H1 (cell line): ENCODE measurements around the gene APOL3. TPM values are rescaled to one million over a fixed set of nuclear protein-coding genes. Genes with fewer than 3 reads are reported as not detected.

ENCODE experiments used
- ATF2 ChIP-seq: IDR thresholded peaks from 2 replicates; pipeline ENCODE4 v1.6.1; 2012; ENCODE audit warnings: low read length, inconsistent platforms
- polyA plus RNA-seq, 7 experiments: library from polyadenylated mRNA; depleted of rRNA in 3 of 7; stranded (reverse) in 5 of 7; unstranded in 2 of 7; fragments of >200 nt in 5 of 7; fragments of 200-250 nt in 2 of 7; gene quantifications; 1 replicate in 5 of 7; 2 replicates in 1 of 7; 4 replicates in 1 of 7; pipeline versions ENCODE4 v1.2.1 to v1.2.3, GENCODE V29; 2011 to 2013; ENCODE audit warnings: missing spikeins in 2 of 7, mixed read lengths in 2 of 7
- total RNA-seq: library from RNA; stranded (reverse); fragmentation: NEBNext Ultra II Directional; extraction: Animal tissue kit (Norgen Biotek cat#: 25700); gene quantifications from 2 replicates; pipeline ENCODE4 v1.2.1, GENCODE V29; 2021

Gene APOL3
- total and polyA plus RNA-seq, 2 of the 8 experiments (the other 6 are each of a cell fraction or from before 2014, with no cell fraction given), result 0.12 TPM; not detected in 1

- no peak for TF ChIP-seq ATF2
Measured at GRCh38 chr22:36151006-36151595, 9.5 kb downstream of the APOL3 start (continued).
